Esophagus squamous epithelium (tissue), 4 donors: Measurements from ENCODE around the gene RAB6B.

ENCODE experiments used
- CTCF ChIP-seq, 6 experiments: fragments of 450-650 bp in 4 of 6; fragments of 200-600 bp in 2 of 6; sonication (generic) in 2 of 6; IDR thresholded peaks; one replicate each; pipeline ENCODE4 v1.5.1; 2016 to 2019; ENCODE audit warnings: antibody characterized with exemption in 6 of 6, mild to moderate bottlenecking in 4 of 6, moderate library complexity in 4 of 6
- POLR2A ChIP-seq, 4 donors: fragments of 450-650 bp; IDR thresholded peaks; one replicate each; pipeline ENCODE4 v1.6.1; 2017; ENCODE audit warnings: antibody characterized with exemption in 4 of 4, mild to moderate bottlenecking in 4 of 4, moderate library complexity in 3 of 4

GRCh38 chr3:133833267-133833666, 62.4 kb downstream of the RAB6B start:
- TF ChIP-seq CTCF (IDR thresholded peaks at IDR 0.05) (no peak), POLR2A (IDR thresholded peaks at IDR 0.05) (no peak)
